D341Med (cell line): ENCODE data around the gene PIK3AP1.

Experiments used
- DNase-seq: peaks from one replicate; pipeline ENCODE4 v3.0.0; 2012; ENCODE audit warnings: low spot score

Gene PIK3AP1

GRCh38 chr10:96641396-96642295, 78.7 kb downstream of the PIK3AP1 start:
- DNase-seq = no peak

DNA sequence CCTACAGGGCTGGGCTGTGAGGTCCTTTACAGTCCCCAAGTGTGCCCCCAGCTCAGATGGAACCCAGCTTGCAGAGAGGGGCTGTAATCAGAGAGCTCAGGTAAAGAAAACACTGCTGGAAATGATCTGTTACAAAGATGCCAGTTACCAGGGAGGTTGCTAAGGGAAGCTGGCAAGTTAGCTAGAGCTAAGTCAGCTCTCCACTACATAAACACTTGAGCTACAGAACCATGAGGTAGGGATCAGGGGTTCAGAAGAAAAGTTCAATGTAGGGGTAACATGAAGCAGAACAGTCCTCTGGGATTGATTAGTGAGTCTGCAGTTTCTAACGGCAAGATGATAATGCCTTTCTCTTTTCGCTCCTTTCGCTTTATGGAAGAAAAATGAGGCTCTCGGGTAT, 80.4 kb downstream of the PIK3AP1 start:
- DNase-seq = no peak

DNA sequence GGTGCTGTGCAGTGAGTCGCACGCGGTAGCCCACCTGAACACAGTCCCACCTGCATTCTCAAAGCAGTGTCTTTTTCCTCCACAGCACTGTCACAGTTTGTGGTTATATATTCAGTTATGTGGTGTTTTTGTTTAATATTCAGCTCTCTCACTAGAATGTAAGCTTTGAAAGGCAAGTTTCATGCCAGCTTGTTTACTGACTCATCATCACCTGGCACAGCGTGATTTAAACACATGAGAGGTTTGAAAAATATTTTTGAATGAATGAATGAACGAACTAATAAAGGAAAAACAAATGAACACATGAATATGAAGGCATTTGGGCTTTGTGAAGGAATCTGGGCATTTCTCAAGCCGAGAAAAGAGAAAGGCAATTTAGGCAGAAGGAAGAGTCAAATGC, 81.6 kb downstream of the PIK3AP1 start:
- DNase-seq = no peak

DNA sequence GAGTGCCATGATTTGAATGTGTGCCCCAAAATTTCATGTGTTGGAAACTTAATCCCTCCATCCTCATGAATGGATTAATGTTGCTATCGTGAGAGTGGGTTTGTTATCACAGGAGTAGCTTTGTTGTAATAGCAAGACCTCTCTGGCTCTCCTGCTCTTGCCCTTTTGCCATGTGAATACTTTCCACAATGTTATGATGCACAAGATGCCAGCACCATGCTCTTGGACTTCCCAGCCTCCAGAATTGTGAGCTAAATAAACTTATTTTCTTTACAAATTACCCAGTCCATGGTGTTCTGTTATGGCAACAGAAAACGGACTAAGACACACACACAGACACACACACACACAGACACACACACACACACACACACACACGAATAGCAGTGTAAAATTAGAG, 82.2 kb downstream of the PIK3AP1 start:
- no peak for DNase-seq

GRCh38 chr10:96637709-96638108, 82.6 kb downstream of the PIK3AP1 start:
- no peak for DNase-seq

DNA sequence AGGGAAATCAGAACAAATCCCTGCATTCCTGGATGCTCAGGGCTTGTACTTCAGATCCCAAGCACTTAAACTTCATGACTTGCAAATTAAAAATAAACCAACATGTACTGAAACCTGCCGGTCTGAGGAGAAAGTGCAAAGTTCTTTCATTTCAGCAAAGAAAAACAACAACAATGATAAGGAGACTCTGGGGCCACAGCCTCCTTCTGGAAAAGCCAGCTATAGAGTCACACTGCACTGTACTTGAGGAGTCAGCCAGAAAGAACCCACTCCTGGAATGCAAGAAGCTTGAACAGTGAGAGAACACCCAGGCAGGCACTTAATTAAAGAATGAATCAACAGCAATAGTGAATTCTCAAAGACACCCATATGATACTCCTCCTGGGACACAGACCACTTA, 83.8 kb downstream of the PIK3AP1 start:
- DNase-seq = no peak

GRCh38 chr10:96632974-96633710, 87.2 kb downstream of the PIK3AP1 start:
- DNase-seq = no peak

GRCh38 chr10:96627292-96627691, 93.0 kb downstream of the PIK3AP1 start:
- no peak for DNase-seq

DNA sequence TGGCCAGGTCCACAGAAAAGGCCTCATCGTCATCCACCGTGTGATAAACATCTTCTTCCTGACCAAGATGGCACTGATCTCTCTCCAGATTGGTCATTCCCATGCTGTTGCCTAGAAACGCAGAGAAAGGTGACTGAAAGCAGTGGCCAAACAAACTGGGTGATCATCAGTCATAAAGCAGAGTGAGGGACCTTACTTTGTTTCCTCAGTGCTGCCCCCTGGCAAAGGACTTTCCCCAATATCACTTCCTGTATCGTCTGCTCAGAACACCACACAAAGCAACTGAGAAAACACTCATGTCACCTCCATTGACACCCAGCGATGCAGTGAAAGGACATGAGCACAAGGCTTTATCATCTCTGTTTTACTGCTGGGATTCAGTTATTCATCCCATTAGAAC, 93.5 kb downstream of the PIK3AP1 start:
- no peak for DNase-seq

- no peak for DNase-seq
These were observed 95.1 kb downstream of the PIK3AP1 start for GRCh38 chr10:96625173-96625572.

GRCh38 chr10:96622013-96622787, 98.1 kb downstream of the PIK3AP1 start:
- no peak for DNase-seq

DNA sequence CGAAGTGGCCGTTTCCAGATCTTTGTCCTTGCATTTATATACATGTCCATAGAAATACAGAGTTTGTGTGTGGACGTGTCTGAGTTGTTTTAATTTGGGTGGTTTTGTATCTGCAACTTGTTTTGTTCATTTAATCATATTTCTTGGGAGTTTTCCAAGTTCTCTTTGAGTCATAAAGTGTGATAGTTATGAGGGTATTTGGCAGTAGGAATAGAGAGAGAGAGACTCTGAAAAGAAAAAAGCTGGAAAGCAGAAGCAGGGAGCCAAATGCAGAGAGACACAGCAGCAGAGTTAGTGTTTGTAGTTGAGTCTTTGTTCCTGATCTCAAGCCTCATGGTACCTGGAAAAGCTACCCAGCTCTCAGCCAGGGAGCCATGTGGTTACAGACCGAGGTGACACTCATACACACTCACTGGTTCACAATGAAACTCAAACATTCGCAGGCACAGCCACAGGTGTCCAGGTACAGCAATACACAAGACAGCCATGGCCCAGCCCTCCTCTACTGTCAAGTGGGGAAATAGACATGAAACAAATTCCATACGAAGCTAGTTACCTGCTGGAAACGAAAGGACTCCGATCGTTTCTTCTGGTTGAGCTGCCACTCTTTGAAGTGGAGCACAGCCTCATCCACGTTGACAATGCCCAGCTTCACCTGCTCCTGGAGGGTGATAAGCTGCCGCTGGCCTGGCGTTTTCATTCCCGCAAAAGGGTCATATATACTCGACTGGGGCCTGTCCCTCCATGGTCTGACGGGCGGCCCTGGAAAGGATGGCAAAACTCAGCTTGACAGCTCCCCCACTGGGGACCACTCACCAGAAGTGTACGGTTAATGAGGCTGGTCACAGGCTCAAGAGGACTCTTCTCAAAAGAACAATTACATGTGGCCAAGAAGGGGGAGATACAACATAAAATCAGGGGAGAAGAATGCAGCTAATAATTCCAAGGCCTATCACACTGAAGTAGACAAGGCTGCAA, 100.2 kb downstream of the PIK3AP1 start:
- no peak for DNase-seq

GRCh38 chr10:96619120-96619519, 101.2 kb downstream of the PIK3AP1 start:
- DNase-seq = peak; percentile 66

DNA sequence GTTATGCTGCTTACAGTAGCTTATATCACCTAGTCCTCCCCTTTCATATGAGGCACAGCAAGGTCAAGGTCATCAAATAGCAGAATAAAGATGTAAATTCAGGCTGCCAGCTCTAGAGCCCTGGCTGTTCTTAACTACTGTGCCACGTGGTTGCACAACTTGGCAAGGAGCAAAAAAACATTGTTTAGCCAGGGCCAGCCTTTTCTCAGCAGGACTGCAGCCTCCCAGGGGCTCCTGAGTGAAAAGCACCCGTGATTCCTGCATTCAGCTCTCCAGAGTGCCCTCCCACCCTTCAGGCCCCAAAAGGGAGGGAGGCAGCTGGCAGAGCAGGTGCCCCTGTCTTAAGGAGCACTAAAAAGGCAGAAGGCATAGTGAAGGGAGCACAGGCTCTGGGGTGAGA, 101.7 kb downstream of the PIK3AP1 start:
- peak; percentile 71 for DNase-seq

DNA sequence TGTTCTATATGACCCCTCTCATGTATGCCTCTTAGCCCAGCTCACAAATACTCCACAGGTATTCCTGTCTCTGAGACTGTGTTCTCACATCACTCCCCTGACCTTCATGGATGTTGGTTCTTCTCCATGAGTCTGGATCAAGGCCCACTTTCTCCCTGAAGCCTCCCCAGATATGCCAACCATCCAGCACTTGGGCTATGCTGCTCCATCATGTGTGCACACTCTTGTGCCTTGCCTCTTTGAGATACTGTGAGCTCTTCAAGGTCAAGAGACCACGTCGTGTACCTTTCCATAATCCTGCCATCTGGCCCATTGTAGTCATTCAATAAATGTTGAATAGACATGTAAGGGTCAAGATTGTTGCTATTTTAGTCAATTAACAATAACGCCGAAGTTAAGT, 103.4 kb downstream of the PIK3AP1 start:
- no peak for DNase-seq

DNA sequence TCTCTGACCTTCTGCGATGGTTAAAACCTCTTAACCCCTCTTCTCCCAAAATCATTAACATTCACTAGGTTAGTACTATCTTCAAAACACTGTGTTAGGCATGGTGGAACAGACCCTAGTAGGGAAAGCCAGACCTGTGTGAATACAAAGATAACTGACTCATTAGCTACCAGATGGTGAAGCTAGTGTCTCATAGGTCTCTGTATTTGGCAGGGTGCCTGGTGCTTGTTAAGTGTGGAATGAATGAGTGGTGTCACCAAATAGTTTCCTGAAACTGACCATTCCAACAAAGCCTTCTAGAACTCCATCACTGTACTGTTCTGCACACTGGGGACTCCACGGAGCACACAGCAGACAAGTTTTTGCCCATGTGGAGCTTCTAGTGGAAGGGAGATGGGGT, 105.8 kb downstream of the PIK3AP1 start:
- DNase-seq = no peak

DNA sequence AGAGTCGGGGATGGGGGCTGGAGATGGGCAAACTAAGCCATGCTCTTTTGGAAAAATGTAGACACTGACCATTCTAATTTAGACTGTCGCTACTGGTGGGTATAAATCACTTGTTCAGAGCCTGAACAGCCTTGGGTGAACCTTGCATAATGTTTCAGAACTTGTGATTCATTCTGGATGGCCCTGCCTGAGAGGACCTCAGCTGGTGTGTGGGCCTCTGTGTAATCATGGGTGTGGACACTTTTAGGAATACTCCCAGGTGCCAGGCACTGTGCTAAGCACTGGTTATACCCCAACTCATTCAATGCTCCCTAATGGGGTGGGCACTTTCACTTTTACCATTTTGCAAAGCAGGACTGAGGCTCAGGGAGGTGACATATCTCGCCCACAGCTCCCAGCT, 106.7 kb downstream of the PIK3AP1 start:
- no peak for DNase-seq

DNA sequence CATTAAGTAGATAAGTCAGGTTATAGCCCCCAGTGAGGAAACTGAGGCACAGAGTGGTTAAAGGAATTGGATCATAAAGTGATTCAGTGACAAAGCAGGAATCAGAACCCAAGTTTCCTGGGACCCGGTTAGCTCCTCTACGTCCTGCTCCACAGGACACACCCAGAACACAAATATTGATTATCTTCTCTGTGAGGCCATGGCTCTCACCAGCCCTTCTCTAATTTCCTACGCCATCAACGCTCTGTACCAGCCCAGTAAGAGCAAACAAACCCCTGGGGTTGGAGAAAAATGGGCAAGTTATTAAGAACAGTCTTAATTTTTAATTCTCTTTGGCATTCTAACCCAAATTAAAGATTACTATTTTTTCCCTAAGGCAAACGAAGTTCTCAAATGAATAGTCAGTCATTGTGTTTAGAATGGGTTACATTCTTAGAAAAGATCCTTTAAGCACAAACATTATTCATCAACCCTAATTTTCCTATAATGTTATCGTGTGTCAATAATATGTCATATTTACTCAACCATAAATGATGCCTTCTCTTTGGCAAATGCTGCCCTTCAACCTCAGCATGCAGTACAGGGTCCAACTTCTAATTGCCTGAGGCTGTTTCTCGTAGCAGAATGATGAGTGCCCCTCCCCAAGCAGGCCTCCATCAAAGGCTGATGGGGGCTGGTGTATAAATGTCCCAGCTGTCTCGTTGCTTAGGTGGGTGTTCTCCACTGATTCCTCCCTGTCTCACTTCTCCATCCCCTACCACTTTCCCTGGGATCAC, 108.1 kb downstream of the PIK3AP1 start:
- no peak for DNase-seq

GRCh38 chr10:96610817-96611216, 109.5 kb downstream of the PIK3AP1 start:
- no peak for DNase-seq

DNA sequence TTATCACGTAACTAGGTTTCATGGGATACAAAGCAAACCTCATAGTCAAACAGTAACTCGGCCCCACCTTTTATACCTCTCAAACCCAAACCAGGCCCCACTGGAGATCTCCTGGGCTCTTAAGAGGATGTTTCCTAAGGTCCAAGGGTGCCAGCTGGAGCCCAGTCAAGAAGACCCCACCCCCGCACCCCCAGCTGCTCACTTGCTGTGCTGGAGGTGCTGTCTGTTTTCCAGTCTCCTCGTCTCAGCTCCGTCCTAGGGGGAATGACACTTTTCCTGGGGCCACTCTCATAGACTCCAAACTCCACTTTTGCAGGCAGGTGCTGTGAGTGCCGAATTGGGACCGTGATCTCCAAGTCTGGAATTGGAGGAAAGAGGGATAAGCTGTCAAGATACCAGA, 110.8 kb downstream of the PIK3AP1 start:
- DNase-seq = no peak

GRCh38 chr10:96608805-96609204, 111.5 kb downstream of the PIK3AP1 start:
- no peak for DNase-seq
